ENCODE data around the gene KCNIP2. TPM values are rescaled to one million over a fixed set of nuclear protein-coding genes. Genes with fewer than 3 reads are reported as not detected.

The KCNIP2 gene
- total RNA-seq, 1 donor from 2014 or later = 0.29 TPM

- no peak for TF ChIP-seq CTCF (IDR thresholded peaks at IDR 0.05; ENCODE audit: insufficient read depth, low read length, poor library complexity, severe bottlenecking)
- H3K27me3 ChIP-seq (ENCODE audit: control insufficient read depth, insufficient read depth, low read length) = no peaks in the 10 kb centered on the region
- H3K36me3 ChIP-seq (ENCODE audit: control insufficient read depth, insufficient read depth, low read length) = no peaks in the 10 kb centered on the region
- DNase-seq (ENCODE audit: low read depth) = no peak
- H3K4me3 ChIP-seq (ENCODE audit: low read depth, low read length) = no peak overlapping the region
These were observed 43.1 kb upstream of the KCNIP2 start for GRCh38 chr10:101886521-101887312.

GRCh38 chr10:101881036-101881774, 37.6 kb upstream of the KCNIP2 start:
- Histone ChIP-seq H3K4me3 (ENCODE audit: low read depth, low read length) (no peak overlapping the region), H3K36me3 (ENCODE audit: control insufficient read depth, insufficient read depth, low read length) (no peaks in the 10 kb centered on the region), H3K27me3 (ENCODE audit: control insufficient read depth, insufficient read depth, low read length) (no peaks in the 10 kb centered on the region)
- no peak for TF ChIP-seq CTCF (IDR thresholded peaks at IDR 0.05; ENCODE audit: insufficient read depth, low read length, poor library complexity, severe bottlenecking)
- DNase-seq (ENCODE audit: low read depth) = no peak

GRCh38 chr10:101880232-101880573, 36.6 kb upstream of the KCNIP2 start:
- Histone ChIP-seq H3K36me3 (ENCODE audit: control insufficient read depth, insufficient read depth, low read length) (no peaks in the 10 kb centered on the region), H3K27me3 (ENCODE audit: control insufficient read depth, insufficient read depth, low read length) (no peaks in the 10 kb centered on the region), H3K4me3 (ENCODE audit: low read depth, low read length) (no peak overlapping the region)
- no peak for TF ChIP-seq CTCF (IDR thresholded peaks at IDR 0.05; ENCODE audit: insufficient read depth, low read length, poor library complexity, severe bottlenecking)
- DNase-seq (ENCODE audit: low read depth) = no peak

GRCh38 chr10:101879456-101880231, 36.0 kb upstream of the KCNIP2 start:
- no peaks in the 10 kb centered on the region for H3K36me3 ChIP-seq (ENCODE audit: control insufficient read depth, insufficient read depth, low read length)
- H3K27me3 ChIP-seq (ENCODE audit: control insufficient read depth, insufficient read depth, low read length) = no peaks in the 10 kb centered on the region
- no peak for TF ChIP-seq CTCF (IDR thresholded peaks at IDR 0.05; ENCODE audit: insufficient read depth, low read length, poor library complexity, severe bottlenecking)
- no peak for DNase-seq (ENCODE audit: low read depth)
- H3K4me3 ChIP-seq (ENCODE audit: low read depth, low read length) = no peak overlapping the region

GRCh38 chr10:101878869-101879268, 35.3 kb upstream of the KCNIP2 start:
- no peak for DNase-seq (ENCODE audit: low read depth)
- no peaks in the 10 kb centered on the region for H3K27me3 ChIP-seq (ENCODE audit: control insufficient read depth, insufficient read depth, low read length)
- TF ChIP-seq CTCF (IDR thresholded peaks at IDR 0.05; ENCODE audit: insufficient read depth, low read length, poor library complexity, severe bottlenecking) = no peak
- H3K36me3 ChIP-seq (ENCODE audit: control insufficient read depth, insufficient read depth, low read length) = no peaks in the 10 kb centered on the region
- no peak overlapping the region for H3K4me3 ChIP-seq (ENCODE audit: low read depth, low read length)
